Measurements from ENCODE around the gene EFCAB11.

Gene EFCAB11

GRCh38 chr14:89767131-89767530 is 187.4 kb downstream of the EFCAB11 start:
- no peak for DNase-seq (ENCODE audit: low spot score)

GRCh38 chr14:89765346-89765745 is 189.2 kb downstream of the EFCAB11 start:
- no peak for DNase-seq (ENCODE audit: low spot score)

- no peak for DNase-seq (ENCODE audit: low spot score)
These were observed 194.4 kb downstream of the EFCAB11 start for GRCh38 chr14:89760086-89760485.

- no peak for DNase-seq (ENCODE audit: low spot score)
These were observed 197.1 kb downstream of the EFCAB11 start for GRCh38 chr14:89757313-89757939.

GRCh38 chr14:89755816-89756215 is 198.7 kb downstream of the EFCAB11 start:
- no peak for DNase-seq (ENCODE audit: low spot score)

GRCh38 chr14:89753828-89754412 is 200.6 kb downstream of the EFCAB11 start:
- no peak for DNase-seq (ENCODE audit: low spot score)

- no peak for DNase-seq (ENCODE audit: low spot score)
These were observed 203.6 kb downstream of the EFCAB11 start for GRCh38 chr14:89750908-89751392.

- no peak for DNase-seq (ENCODE audit: low spot score)
These were observed 204.2 kb downstream of the EFCAB11 start for GRCh38 chr14:89750281-89750755.

GRCh38 chr14:89748004-89748403 is 206.5 kb downstream of the EFCAB11 start:
- DNase-seq (ENCODE audit: low spot score), result no peak

GRCh38 chr14:89747126-89747525 is 207.4 kb downstream of the EFCAB11 start:
- DNase-seq (ENCODE audit: low spot score), result no peak

- DNase-seq (ENCODE audit: low spot score), result no peak
These were observed 207.9 kb downstream of the EFCAB11 start for GRCh38 chr14:89746654-89747053.

- no peak for DNase-seq (ENCODE audit: low spot score)
These were observed 208.4 kb downstream of the EFCAB11 start for GRCh38 chr14:89746135-89746534.
